Measurements from ENCODE around the gene PCMTD2. TPM values are rescaled to one million over a fixed set of nuclear protein-coding genes. Genes with fewer than 3 reads are reported as not detected.
"Not testable (repeated sequence)": the region's sequence is repeated elsewhere in the genome, so short reads cannot be mapped to it uniquely, and the experiment has no call there.

The PCMTD2 gene
- polyA plus RNA-seq, 4 donors, result 131 to 194 (median 156) TPM

GRCh38 chr20:64223526-64224067 lies 32.0 kb upstream of the PCMTD2 start:
- peak in 2 of 4 donors; percentile 33 to 40 for DNase-seq (ENCODE audit: low read depth in 4 of 4, low spot score in 3 of 4)

DNA sequence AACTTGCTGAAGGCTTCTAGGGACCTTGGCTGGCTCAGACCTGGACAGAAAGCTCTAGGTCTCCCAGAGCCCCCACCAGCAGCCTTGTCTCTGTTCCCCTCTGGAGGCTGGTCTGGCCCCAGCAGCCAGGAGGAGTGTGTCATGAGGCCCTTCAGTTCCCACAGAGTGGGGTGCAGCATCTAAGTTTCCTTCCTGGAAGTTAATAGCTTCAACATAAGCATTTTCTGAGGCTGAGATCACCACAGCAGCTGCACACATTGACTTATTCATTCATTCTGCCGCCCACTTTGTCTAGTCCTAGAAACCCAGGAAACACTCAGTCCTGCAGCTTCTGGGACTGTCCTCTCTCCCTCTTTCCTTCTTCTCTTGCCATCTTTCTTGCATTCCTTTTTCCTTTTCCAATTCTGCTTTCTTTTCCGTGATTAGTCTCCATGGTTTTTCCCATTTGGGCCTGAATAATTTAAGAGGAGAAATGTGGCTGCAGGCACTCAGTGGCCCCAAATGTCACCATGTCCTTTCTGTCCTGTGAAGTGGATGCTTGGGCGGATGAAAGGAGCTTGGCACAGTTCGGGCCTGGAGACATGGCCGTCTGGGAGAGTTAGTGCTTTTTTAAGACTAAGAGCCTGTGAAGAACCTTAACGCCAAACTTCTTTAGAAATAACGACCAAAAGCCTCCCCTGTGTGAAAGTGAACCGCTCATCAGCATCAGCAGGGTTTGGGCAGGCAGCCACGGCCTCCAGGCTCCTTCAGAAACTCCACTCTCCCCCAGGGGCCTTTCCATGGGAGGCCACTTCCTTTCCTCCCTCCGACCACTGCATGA lies 31.0 kb upstream of the PCMTD2 start:
- DNase-seq (ENCODE audit: low read depth in 4 of 4, low spot score in 3 of 4), result no peak

- DNase-seq (ENCODE audit: low read depth in 4 of 4, low spot score in 3 of 4), result no peak
Measured at GRCh38 chr20:64225171-64225595, 30.4 kb upstream of the PCMTD2 start.

GRCh38 chr20:64225828-64226598 lies 29.5 kb upstream of the PCMTD2 start:
- DNase-seq (ENCODE audit: low read depth in 4 of 4, low spot score in 3 of 4), result no peak

DNA sequence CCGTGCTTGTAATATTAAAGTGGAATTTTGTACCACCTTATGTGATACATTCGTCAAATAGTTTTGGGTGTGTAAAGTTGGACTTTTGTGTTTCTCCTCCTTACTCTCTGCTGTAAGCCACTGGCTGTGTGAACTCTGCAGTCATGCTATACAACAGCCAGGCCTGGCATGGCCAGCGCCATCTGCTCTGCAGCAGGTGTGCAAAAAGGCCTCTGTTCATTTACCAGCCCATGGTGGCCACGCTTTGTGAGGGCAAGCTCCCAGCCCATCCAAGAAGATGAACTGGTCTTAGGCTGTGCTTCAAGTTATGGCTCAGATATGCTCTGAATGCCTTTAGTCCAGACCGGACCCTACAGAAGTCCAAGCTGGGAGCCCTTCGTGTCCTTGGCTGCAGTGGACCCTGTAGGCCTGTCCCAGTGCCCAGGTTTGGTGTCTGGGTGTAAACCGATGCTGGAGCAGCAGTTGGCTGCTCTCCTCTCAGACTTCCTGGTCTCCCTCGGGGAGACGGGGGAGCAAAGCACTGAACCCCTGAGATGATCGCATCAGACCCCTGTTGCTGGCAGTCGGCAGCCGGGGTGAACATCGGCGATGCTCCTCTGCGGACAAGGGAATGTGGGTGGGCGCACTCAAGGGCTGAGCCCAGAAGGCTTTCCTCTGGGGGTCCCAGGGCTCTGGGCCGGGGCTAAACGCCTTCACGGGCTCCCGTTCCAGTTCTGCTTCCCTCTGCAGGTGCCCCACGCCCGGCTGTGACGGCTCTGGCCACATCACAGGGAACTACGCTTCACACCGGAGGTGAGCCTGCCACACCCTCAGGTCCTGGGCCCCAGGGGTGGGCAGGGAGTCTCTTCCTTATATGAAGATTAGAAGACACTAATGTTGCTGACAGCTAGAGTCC lies 28.6 kb upstream of the PCMTD2 start:
- no peak for DNase-seq (ENCODE audit: low read depth in 4 of 4, low spot score in 3 of 4)

GRCh38 chr20:64228086-64228653 lies 27.4 kb upstream of the PCMTD2 start:
- DNase-seq (ENCODE audit: low read depth in 4 of 4, low spot score in 3 of 4), result no peak

GRCh38 chr20:64228751-64229506 lies 26.6 kb upstream of the PCMTD2 start:
- no peak for DNase-seq (ENCODE audit: low read depth in 4 of 4, low spot score in 3 of 4)

DNA sequence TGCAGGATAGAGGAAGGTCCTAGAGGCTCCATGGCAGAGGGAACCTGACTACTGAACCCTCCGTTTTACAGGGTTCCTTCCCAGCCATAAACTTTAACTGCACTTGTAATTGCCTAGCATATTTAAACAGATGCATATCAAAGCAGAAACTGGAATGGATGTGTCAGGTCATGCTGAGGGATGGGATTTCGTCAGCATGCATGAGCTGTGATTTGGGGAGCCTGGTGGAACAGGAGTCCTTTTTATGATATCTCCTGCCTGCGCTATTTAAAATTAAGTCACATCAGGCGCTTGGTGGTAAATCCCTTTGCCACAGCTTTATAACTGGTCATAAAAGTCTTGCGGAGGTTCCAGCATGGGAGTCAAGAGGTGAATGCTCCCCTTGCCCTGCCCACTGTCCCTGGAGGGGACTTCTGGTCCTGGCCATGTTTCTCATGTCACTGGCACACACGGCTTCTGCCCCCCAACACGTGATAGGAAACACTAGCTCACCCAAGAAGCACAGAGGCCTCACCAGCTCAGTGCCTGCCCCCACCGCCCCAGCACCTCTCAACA lies 26.0 kb upstream of the PCMTD2 start:
- DNase-seq (ENCODE audit: low read depth in 4 of 4, low spot score in 3 of 4), result no peak

- DNase-seq (ENCODE audit: low read depth in 4 of 4, low spot score in 3 of 4), result no peak
Measured at GRCh38 chr20:64230461-64231145, 24.9 kb upstream of the PCMTD2 start.

GRCh38 chr20:64231621-64232550 lies 23.7 kb upstream of the PCMTD2 start:
- no peak for DNase-seq (ENCODE audit: low read depth in 4 of 4, low spot score in 3 of 4)

DNA sequence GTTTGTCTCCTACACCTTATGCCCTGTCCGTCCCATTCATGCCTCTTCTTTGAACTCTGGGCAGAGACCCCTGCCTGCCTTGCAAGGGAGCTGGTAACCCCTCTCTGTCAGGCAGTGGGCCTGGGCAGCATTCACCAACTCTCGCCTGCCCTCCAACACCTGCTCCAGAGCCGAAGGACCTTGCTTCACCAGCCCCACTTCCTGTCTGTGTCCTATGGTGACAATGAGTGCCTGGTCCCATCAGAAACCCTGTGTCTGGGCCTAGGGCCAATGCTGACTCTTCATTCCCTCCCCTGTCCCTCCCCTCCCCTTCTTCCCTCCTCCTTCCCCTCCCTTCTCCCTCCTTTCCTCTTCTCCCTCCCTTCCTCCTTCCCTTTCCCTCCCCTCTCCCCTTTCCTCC lies 22.8 kb upstream of the PCMTD2 start:
- DNase-seq (ENCODE audit: low read depth in 4 of 4, low spot score in 3 of 4), result no peak

DNA sequence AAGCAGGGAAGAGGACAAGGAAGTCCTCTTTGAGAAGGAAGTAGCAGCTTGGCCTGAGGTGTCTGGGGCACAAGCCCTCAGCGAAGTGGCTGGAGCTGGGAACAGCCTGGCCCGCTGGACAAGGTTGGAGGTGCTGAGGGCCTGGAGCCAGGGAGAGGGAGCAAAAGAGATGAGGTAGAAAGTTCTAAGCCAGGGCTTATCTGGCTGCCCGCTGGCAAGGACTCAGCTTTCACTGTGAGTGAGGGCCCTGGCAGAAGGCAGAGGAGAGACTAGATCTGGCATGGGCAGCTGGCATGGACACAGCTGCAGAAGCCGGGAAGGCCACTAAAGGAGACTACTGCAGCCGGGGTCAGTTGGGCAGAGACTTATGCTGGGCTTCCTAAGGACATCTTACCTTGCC lies 21.8 kb upstream of the PCMTD2 start:
- DNase-seq (ENCODE audit: low read depth in 4 of 4, low spot score in 3 of 4), result no peak

DNA sequence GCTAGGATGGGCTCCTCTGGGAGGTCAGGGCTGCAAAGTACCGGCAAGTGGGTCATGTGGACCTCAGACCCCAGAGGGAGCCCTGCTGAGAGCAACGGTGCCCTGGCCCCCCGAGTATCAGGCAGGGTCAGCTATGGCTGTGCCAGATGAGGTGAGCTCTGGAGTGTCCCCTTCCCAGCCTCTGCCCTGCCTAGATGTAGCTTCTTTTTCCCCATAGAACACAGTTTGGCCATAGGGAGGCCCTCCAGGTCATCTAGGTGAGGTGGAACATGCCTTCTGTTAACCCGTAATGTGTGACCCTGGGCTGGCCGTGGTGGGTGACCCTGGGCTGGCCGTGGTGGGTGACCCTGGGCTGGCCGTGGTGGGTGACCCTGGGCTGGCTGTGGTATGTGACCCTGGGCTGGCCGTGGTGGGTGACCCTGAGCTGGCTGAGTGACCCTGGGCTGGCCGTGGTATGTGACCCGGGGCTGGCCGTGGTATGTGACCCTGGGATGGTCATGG lies 21.2 kb upstream of the PCMTD2 start:
- no peak for DNase-seq (ENCODE audit: low read depth in 4 of 4, low spot score in 3 of 4)

DNA sequence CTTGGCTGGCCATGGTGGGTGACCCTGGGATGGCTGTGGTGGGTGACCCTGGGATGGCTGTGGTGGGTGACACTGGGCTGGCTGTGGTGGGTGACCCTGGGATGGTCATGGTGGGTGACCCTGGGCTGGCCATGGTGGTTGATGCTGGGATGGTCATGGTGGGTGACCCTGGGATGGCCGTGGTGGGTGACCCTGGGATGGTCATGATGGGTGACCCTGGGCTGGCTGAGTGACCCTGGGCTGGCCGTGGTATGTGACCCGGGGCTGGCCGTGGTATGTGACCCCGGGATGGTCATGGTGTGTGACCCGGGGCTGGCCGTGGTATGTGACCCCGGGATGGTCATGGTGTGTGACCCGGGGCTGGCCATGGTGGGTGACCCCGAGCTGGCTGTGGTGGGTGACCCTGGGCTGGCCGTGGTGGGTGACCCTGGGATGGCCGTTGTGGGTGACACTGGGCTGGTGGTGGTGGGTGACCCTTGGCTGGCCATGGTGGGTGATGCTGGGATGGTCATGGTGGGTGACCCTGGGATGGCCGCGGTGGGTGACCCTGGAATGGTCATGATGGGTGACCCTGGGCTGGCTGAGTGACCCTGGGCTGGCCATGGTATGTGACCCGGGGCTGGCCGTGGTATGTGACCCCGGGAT lies 20.5 kb upstream of the PCMTD2 start:
- DNase-seq (ENCODE audit: low read depth in 4 of 4, low spot score in 3 of 4), result not testable (repeated sequence)

DNA sequence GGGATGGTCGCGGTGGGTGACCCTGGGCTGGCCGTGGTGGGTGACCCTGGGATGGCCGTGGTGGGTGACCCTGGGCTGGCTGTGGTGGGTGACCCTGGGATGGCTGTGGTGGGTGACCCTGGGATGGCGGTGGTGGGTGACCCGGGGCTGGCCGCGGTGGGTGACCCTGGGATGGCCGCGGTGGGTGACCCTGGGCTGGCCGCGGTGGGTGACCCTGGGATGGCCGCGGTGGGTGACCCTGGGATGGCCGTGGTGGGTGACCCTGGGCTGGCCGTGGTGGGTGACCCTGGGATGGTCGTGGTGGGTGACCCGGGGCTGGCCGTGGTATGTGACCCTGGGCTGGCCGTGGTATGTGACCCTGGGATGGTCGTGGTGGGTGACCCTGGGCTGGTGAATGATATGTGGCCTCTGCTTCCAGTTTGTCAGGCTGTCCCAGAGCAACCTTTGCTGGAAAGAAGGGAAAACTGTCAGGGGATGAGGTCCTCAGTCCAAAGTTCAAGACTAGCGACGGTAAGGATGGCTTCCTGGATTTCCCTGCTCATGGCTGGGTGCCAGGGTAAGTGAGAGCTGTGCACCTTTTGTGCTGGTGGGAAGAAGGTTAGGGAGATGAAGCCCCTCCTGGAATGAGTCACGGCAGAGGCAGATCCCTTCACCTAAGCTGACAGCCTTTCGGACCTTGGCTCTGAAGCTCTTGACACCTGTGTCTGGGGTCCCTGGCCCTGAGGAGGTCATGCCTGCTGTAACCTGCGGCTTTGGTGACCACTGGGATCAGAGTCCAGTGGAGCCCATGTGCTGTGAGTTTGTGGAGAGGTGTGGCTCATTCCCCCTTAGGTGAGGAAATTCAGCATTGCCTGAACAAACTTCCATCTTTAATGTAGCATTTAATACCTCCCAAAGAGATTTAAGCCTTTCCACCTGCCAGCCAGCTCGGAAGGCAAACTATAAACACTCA lies 19.1 kb upstream of the PCMTD2 start:
- DNase-seq (ENCODE audit: low read depth in 4 of 4, low spot score in 3 of 4), result no peak

- no peak for DNase-seq (ENCODE audit: low read depth in 4 of 4, low spot score in 3 of 4)
Measured at GRCh38 chr20:64237316-64237715, 18.2 kb upstream of the PCMTD2 start.
